Stimulated activated CD4-positive, alpha-beta T cell treated with anti-CD3 and anti-CD28 coated beads, Interleukin-4, amount 100 ng/mL, for 4 hours (primary cell): ENCODE measurements around the gene MED14.

Experiments
- DNase-seq, 2 experiments: peaks; one replicate each; pipeline ENCODE4 v3.0.0-alpha.2; 2020

The MED14 gene

DNA sequence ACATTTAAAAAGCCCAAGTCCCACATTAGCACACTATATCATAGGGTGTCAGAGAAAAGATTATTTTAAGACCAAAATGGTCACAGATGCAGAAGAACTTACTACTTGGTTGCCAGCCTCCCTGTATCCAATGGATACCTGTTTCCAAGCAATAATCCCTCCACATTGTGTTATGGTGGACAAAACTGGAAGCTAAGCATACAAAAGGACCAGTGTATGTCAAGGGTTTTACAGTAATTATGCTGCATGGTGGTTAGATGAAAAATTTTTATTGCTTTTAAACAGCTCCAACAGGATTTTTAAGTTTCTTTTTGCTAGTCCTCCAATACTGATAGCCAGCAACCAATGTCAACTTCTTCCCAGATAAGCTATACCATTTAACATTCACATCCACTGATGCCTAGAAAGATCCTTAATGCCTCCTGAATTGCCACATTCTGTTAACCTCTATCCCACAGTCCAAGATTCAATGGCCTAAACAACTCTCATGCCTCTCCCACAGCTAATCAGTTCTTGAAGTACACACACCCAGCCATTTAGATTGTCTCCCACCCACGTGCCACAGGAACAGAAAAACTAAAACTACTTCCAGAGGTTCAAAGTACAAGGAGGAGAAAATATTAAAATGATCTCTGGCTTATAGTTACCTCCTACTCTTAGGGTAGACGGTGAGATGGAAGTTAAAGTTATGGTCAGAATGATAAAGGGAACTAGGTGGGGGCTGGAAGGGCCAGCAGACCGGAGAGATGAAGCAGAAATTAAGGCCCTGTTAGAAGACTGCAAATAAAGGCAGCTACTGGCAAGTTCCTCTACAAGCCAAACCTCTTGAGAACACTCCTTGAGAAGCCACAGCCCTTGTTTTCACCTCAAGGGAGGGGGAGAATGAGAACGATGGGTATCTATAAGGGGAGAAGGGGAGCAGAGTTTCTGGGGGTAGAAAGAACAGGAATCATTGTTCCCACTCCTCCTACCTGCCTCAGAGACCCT lies 5.5 kb downstream of the MED14 start:
- no peak for DNase-seq

DNA sequence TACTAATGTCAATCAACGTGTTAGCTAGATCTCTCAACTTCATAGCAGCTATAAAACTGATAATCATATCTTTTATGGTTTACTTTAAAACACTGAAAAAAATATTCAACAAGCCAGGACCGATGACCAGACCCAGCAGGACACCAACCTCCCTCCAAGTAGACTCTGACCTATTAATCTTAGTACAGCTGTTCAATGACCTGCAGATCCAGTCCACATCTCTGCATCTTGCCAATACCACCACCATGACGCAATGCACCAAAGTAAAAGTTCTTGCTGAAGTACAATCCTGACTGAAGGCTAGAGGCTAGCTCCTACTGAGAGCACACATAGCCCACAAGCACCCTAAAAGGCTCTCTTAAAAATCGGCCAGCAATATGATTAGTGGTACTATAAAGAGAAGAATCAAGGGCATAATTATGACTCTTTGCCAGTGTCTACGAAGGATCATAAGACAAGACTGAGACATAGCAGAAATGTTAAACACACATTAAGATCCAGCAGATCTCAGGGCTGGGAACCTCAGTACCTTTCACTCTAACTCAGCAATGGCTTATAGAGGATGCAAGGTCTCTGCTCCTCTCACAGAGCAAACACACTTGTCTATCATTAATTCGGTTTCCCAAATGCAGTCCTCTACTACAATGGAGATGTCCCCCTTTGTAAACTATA lies 7.6 kb downstream of the MED14 start:
- no peak for DNase-seq

DNA sequence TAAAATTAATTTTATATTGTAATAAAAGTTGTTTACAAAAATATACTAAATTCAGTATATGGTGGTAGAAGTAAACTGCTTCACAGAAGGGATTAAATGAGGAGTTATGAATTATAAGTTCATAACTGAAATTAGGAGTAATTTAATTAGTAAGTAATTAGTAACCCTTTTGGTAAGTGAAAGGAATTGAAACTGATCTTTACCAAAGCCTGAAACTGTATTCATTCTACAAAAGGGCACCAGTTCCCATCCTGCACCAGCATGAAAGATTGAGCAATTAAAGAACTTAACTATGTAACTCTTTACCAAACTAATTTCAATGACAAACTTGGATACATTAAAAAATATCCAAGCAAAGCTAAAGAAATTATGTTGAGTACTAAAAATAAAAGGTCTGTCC lies 8.2 kb downstream of the MED14 start:
- no peak for DNase-seq

DNA sequence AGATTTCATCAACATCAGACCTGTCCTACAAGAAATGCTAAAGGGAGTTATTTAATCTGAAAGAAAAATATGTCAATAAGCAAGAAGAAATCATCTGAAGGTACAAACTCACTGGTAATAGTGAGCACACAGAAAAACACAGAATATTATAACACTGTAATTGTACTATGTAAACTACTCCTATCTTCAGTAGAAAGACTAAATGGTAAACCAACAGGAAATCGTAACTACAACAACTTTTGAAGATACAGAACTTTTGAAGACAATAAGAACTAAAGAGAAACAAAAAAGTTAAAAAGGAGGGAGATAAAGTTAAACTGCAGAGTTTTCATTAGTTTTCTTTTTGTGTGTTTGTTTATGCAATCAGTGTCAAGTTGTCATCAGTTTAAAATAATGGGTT lies 12.4 kb downstream of the MED14 start:
- no peak for DNase-seq

DNA sequence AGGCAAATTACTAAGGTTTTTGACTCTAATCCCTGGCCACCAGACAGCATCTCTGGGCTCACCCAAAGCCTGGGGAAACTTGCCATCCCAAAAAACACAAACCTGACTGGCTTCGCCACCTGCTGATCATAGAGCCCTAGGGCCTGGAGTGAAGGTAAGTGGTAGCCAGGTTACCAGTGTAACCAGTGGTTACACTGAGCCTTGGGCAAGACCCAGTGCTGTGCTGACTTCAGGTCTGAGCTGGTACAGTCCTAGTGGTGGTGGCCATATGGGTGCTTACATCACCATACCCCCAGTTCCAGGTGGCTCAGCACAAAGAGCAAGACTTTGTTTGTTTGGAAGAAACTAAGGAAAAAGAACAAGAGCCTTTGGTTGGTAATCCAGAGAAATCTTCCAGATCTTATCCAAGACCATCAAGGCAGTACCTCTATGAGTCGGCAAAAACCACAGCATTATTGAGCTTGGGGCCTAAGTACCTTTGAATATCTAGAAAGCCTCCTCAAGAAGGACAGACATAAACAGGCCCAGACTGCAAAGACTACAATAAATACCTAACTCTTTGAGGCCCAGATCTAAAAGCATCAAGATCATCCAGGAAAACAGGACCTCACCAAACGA lies 13.7 kb downstream of the MED14 start:
- DNase-seq = no peak

DNA sequence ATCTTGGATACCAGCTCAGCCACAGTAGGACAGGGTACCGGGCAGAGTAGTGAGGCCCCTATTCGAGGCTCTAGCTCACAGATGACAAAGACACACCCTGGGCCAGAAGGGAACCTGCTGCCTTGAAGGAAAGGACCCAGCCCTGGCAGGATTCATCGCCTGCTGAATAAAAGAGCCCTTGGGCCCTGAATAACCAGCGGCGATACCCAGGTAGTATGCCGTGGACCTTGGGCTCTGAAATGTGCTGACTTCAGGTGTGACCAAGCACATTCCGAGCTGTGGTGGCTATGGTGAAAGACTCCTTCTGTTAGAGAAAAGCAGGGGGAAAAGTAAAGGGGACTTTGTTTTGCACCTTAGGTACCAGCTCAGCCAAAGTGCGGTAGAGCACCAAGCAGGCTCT lies 14.6 kb downstream of the MED14 start:
- DNase-seq = no peak

DNA sequence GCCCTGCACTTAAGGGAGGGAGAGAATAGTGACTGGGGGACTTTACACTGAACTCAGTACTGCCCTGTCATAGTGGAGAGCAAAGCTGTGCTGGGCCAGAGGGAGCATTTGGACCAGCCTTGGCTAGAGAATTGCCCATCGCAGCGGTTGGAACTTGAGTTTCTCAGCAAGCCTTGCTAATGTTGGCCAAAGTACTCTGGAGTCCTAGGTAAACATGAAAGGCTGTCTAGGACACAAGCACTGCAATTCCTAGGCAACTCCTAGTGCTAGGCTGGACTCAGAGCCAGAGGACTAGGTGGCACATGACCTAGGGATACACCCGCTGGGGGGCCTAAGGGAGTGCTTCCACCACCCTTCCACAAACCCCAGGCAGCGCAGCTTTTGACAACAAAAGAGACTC lies 15.0 kb downstream of the MED14 start:
- no peak for DNase-seq

DNA sequence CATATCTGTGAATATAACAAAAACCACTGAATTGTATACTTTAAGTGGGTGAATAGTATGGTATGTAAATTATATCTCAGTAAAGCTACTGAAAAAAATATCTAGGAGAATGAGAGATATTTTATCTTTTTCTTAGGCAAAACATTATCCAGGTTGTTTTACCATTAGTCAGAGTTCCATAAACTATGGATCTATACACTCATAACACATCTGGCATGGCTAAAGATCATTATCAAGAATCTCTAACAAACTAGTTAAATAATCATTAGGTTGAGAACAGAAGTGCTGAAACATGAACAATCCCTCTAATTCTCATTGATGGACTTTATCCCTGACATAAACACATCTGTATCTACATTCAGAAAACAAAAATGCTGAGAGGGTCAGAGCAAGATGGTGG lies 15.6 kb downstream of the MED14 start:
- no peak for DNase-seq

DNA sequence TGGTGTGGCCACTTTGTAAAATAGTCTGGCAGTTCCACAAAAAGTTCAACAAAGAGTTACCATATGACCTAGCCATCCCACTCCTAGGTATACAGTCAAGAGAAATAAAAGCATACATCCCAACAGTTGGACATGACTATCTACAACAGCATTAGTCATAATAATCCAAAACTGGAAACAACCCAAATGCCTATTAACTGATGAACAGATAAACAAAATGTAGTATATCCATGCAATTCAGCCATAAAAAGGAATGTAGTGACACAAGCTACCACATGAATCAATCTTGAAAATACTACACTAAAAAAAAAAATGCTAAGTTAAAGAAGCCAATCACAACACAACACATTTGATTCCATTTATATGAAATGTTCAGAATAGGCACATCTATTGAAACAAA lies 16.1 kb downstream of the MED14 start:
- no peak for DNase-seq

DNA sequence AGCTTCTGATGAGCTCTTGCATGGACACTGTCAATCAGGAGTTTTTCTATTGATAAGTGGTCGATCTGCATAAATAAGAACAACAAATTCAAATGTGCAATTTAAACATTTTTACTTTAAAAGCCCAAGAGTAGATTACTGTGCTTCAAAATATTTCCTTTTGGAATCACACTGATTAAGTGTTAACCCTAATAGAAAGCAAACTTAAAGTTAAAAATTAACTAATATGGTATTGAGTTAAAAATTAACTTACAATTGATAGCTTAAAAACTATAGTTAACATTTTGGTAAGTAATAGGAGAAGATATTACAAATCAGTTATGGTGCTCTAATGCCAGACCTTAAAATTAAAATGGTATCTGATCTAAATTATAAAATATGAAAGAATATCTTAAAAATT lies 25.9 kb downstream of the MED14 start:
- DNase-seq = no peak

DNA sequence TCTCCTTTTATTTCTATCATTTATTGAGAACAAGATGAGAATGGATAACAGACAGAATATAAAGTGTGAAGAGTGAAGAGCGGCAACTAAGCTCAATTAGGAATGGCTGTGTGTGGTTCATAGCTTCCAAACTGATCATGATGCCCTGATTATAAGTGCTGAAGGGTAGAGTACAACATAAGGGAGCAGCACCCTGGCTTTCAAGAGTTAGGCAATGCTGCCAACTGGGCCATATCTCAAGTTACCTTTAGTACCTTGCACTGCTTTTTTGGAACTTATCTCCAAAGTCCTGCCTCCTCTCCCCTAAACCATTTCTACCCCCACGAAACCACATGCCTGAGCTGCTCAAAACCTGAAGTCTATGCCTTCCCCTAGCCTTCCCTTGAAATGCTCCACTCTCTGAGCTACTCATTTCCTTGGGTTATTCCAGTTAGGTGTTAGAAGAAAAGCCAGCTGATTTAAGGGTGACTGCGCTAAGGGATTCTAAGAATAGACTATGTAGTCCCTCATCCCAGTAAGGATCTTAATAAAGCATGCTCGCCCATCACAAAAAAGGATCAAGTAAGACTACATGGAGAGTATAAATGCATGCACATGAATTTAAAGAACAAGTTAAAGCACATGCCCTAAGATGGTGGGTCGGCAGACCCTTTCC lies 29.6 kb downstream of the MED14 start:
- no peak for DNase-seq

DNA sequence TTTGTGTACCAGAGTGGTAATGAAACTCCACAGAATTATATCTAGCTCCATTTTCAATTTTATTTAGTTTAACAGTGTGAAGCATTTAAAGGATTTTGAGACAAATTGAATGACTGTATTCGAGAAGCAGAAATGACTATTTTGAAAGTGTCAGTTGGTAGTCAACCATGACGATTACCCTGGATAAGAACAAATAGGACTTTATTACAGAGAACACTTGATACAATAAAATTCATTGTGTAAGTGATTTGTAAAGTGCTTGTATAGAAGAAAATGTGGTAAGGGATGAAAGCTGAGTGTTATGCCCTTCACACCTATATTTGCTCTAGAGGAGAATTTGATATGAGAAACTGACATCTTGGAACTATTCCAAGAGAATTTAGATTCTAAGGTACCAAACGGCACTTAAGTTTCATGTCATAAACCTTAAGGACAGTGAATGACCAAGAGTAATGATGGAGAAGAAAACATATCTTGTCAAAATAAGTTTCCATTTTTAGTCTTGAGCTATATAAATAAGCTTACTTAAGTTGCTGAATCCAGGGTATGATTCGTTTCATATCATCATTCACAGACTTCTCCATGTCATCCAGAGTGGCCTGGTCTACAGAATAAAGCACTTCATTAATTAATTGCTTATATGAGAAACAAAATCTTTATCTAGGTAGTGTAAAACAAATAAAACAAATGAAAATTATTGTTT lies 34.6 kb downstream of the MED14 start:
- no peak for DNase-seq

DNA sequence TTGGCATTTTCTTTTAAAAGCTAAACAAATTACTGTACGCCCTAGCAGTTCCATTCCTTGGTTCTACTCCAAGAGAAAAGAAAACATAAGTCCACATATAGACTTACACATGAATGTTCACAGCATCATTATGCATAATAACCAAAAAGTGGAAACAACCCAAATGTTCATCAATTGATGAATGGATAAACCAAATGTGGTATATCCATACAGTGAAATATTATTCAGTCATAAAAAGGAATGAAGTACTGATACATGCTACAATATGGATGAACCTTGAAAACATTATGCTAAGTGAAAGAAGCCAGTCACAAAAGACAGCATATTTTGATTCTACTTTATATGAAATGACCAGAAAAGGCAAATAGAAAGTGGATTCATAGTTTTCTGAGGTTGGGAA lies 36.5 kb downstream of the MED14 start:
- DNase-seq = no peak

DNA sequence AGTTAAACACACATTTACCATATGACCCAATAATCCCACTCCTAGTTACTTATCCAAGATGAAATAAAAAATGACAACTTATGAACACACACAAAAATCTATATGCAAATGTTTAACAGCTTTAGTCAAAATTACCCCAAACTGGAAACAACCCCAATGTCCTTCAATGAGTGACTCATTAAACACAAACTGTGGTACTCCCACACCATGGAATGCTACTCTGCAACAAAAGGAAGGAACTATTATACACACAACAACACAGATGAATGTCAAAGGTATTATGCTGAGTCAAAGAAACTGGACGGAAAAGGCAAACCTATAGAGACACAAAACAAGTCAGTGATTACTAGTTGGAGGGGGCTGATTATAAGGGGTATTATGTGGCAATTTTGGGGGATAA lies 40.5 kb downstream of the MED14 start:
- no peak for DNase-seq

DNA sequence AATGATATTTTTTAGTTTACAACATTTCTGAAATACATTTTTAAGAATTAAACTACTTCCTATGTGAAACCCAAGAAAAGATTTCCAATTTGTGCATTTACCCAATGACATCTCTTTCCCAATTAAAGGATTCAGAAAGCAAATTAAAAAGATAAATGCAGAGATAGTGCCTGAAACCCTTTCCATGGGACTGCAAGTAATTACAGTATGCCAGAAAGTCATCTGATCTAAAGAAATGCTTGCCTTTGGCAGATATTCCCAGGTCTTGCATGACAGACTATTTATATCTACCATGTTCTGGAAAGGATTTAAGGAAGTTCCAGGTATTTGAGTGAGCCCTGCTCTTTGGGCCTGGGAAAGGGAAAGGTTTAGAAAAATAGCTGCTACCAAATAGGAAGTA lies 46.4 kb downstream of the MED14 start:
- DNase-seq = no peak

DNA sequence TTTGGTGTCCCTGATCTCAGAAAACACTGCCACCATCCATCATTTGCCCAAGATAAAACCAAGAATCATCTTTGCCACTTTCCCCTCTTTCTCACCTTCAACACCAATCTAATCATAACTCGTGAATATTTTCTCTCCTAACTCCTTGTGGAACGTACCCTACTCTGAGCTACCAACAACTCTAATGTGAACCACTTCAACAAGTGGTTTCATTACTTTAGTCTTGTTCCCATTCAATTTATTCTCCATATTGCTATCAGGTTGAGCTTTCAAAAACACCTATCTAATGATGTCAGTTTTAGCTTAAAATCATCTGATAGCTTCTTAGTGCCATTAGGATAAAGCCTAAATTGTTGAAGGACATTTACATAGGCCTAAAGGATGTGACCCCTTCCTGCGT lies 48.2 kb downstream of the MED14 start:
- DNase-seq = no peak

DNA sequence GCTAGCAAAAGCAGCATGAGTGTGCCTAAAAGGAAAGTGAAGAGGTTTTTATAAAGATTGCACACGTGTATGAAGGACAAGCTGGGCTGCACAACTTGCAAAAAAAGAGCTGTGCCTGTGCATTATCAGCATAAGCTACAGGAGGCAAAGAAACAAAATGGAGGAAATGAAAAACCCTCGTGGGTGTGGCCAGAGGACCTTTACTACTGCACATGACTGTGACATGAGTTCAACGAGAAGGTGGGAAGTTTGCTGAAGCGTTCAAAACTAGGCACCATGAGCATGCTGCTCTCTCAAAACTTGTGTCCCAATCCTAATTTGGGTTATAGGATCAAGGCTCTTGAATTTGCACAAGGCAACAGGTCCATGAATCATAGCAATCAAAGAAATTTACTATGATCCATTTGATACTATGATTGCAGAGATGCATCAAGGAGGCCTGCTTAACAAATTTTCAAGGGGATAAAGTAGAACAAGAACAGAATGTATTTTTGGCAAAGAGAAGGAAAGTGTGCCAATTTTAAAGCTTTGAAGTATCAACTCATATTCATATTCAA lies 49.9 kb downstream of the MED14 start:
- DNase-seq = no peak

DNA sequence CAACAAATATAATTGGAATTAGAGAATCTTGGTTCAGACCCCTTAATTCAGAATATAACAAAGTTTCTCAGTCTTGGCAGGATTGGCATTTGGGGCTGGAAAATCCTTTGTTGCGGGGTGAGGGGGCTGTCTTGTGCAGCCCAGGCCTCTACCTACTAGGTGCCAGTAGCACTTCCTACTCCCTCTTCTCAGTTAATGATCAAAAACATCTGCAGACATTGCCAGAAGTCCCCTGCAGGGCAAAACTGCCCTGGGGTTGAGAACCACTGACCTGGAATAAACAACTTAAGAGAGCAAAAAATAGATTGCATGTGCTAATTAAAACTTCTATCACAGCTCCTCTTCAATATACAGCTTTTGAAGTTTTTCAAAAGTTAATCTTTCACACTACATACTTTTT lies 51.2 kb downstream of the MED14 start:
- DNase-seq = no peak

DNA sequence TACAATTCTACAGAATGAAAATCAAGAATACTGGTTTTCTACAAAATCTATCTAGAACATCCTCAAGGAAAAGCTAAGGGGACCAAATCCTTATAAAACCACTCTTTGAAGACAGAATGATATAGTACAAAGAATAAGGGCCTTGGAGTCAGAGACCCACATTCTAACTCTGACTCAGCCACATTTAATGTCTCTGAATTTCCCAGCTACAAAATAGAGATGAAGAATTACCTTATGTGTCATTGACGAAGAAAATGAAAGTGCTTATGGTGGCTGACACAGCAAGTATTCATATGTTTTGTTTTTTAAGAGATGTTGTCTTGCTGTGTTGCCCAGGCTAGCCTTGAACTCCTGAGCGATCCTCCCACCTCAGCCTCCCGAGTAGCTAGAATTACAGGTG lies 52.1 kb downstream of the MED14 start:
- DNase-seq = no peak

DNA sequence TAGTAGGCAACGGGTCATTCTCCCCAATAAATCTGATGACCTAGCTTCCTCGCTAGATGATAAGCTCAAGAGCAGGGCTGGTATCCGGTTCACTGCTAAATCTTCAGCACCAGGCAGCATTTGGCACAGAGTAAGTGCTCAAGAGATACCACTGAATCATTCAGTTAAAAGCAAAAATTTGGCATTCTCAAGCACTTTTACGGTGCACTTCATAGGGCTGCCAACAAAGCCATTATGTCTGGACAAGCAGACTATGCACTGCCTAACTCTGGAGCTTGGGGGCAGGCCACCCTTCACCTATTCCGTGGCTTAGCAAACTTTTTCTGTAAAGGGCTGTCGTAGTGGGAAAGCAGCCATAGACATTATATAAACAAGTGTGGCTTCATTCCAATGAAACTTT lies 64.2 kb downstream of the MED14 start:
- DNase-seq = no peak

DNA sequence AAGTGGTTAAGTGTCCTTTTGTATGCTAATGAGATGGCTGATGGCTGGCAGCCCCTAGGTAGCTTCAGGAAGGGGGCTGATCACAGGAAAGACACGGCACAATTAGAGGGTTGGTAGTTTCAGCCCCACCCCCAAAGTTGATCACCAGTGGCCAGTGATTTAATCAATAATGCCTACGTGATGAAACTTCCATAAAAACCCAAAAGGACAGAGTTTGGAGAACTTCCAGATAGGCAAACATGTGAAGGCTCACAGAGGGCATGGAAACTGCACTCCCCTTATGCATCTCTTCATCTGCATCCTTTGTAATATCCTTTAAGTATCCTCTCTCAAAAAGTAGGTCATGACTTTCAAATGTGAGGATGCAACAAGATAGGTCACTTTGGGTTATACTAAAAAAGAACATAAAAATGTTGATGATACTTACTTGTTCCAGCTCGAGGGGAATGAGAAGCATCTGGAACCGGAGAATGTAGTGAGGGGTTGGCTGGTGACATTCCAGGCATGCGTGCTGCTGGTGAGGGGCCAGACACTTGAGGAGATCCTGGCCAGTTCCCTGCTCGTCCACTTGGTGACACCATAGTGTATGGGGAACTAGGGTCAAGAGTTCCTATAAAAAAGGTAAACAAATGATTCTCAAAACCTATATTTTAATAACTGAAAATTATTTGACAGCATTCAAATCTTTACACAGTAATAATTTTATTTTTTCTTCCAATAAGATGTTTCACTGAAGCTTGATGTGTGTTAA lies 71.3 kb downstream of the MED14 start:
- DNase-seq = no peak
